Peyer's patch (tissue), 4 donors: ENCODE results near the gene ALDH3A2. TPM values are rescaled to one million over a fixed set of nuclear protein-coding genes. Genes with fewer than 3 reads are reported as not detected.

Source experiments
- DNase-seq, 3 donors: peaks; one replicate each; pipeline ENCODE4 v3.0.0-alpha.2; 2017 to 2019
- H3K27ac ChIP-seq, 4 donors: fragments of 200-600 bp; sonication (generic); one replicate each; pipeline ENCODE4 v1.5.1; 2016 to 2019
- H3K27me3 ChIP-seq, 2 donors: fragments of 200-600 bp; sonication (generic); one replicate each; pipeline ENCODE4 v1.5.1; 2019
- H3K36me3 ChIP-seq, 3 donors: fragments of 200-600 bp; sonication (generic); one replicate each; pipeline ENCODE4 v1.5.1; 2016 to 2019
- H3K4me1 ChIP-seq, 4 donors: fragments of 200-600 bp; sonication (generic); one replicate each; pipeline ENCODE4 v1.5.1; 2016 to 2019
- H3K4me3 ChIP-seq, 4 donors: fragments of 200-600 bp; sonication (generic); 1 replicate in 3 of 4; 2 replicates in 1 of 4; pipeline ENCODE4 v1.5.1; 2016 to 2019; ENCODE audit warnings: mild to moderate bottlenecking in 1 of 4
- H3K9me3 ChIP-seq, 4 donors: fragments of 200-600 bp; sonication (generic); one replicate each; pipeline ENCODE4 v1.5.1; 2016 to 2019; ENCODE audit warnings: mild to moderate bottlenecking in 1 of 4
- CTCF ChIP-seq, 6 experiments: fragments of 450-650 bp in 4 of 6; fragments of 200-600 bp in 2 of 6; sonication (generic) in 1 of 6; IDR thresholded peaks; one replicate each; pipeline ENCODE4 v1.5.1; 2017 to 2019; ENCODE audit warnings: antibody characterized with exemption in 6 of 6, mild to moderate bottlenecking in 3 of 6, moderate library complexity in 1 of 6
- POLR2A ChIP-seq, 2 donors: fragments of 450-650 bp; IDR thresholded peaks; one replicate each; pipeline ENCODE4 v1.5.1; 2017; ENCODE audit warnings: antibody characterized with exemption in 2 of 2, mild to moderate bottlenecking in 2 of 2, moderate library complexity in 2 of 2
- total RNA-seq, 4 donors: library from RNA; depleted of rRNA; stranded (reverse); fragments of >200 nt; gene quantifications; one replicate each; pipeline ENCODE4 v1.1.0, GENCODE V29; 2016

ALDH3A2 gene
- total RNA-seq, 4 donors from 2014 or later: 171 to 330 (median 269) TPM

GRCh38 chr17:19717031-19717360, 68.4 kb downstream of the ALDH3A2 start:
- DNase-seq: no peak
- no peak for TF ChIP-seq CTCF (IDR thresholded peaks at IDR 0.05)
- TF ChIP-seq POLR2A (IDR thresholded peaks at IDR 0.05): no peak
- Histone ChIP-seq H3K27ac (no peak overlapping the region), H3K36me3 (no peaks in the 10 kb centered on the region), H3K9me3 (no peaks in the 10 kb centered on the region), H3K4me3 (no peak overlapping the region), H3K27me3 (no peaks in the 10 kb centered on the region), H3K4me1 (peaks cover 0 to 30% (median 6%) of the 10 kb centered on the region in 4 donors)

GRCh38 chr17:19717411-19717908, 68.9 kb downstream of the ALDH3A2 start:
- no peak for DNase-seq
- Histone ChIP-seq H3K9me3 (no peaks in the 10 kb centered on the region), H3K36me3 (no peaks in the 10 kb centered on the region), H3K4me3 (no peak overlapping the region), H3K27ac (peak overlapping the region in 1 of 4 donors; percentile 85), H3K4me1 (peaks cover 0 to 30% (median 6%) of the 10 kb centered on the region in 4 donors), H3K27me3 (no peaks in the 10 kb centered on the region)
- TF ChIP-seq CTCF (IDR thresholded peaks at IDR 0.05): no peak
- TF ChIP-seq POLR2A (IDR thresholded peaks at IDR 0.05): no peak

- H3K27me3 ChIP-seq: no peaks in the 10 kb centered on the region
- H3K36me3 ChIP-seq: no peaks in the 10 kb centered on the region
- peak in 2 of 3 donors; percentile 45 to 52 for DNase-seq
- no peak overlapping the region for H3K4me3 ChIP-seq
- no peaks in the 10 kb centered on the region for H3K9me3 ChIP-seq
- TF ChIP-seq CTCF (IDR thresholded peaks at IDR 0.05) (no peak), POLR2A (IDR thresholded peaks at IDR 0.05) (no peak)
- H3K27ac ChIP-seq: peak overlapping the region in 2 of 4 donors; percentile 75 to 85
- H3K4me1 ChIP-seq: peaks cover 0 to 30% (median 6%) of the 10 kb centered on the region in 4 donors
Measured at GRCh38 chr17:19718041-19718612, 69.6 kb downstream of the ALDH3A2 start.

- Histone ChIP-seq H3K27ac (peak overlapping the region in 2 of 4 donors; percentile 75 to 85), H3K36me3 (no peaks in the 10 kb centered on the region), H3K9me3 (no peaks in the 10 kb centered on the region), H3K4me3 (no peak overlapping the region), H3K27me3 (no peaks in the 10 kb centered on the region), H3K4me1 (peaks cover 0 to 30% (median 6%) of the 10 kb centered on the region in 4 donors)
- TF ChIP-seq CTCF (IDR thresholded peaks at IDR 0.05): peak in 3 of 6 experiments; percentile 25 to 37 (median 32)
- no peak for TF ChIP-seq POLR2A (IDR thresholded peaks at IDR 0.05)
- peak in 2 of 3 donors; percentile 47 to 51 for DNase-seq
Measured at GRCh38 chr17:19718613-19719354, 70.2 kb downstream of the ALDH3A2 start.

- Histone ChIP-seq H3K4me1 (peaks cover 0 to 36% (median 6%) of the 10 kb centered on the region in 4 donors), H3K36me3 (no peaks in the 10 kb centered on the region), H3K27ac (peak overlapping the region in 3 of 4 donors; percentile 49 to 85 (median 75)), H3K9me3 (no peaks in the 10 kb centered on the region), H3K27me3 (no peaks in the 10 kb centered on the region), H3K4me3 (no peak overlapping the region)
- TF ChIP-seq CTCF (IDR thresholded peaks at IDR 0.05) (no peak), POLR2A (IDR thresholded peaks at IDR 0.05) (no peak)
- peak in 2 of 3 donors; percentile 70 to 82 for DNase-seq
Measured at GRCh38 chr17:19719355-19720209, 71.0 kb downstream of the ALDH3A2 start.
